PC-3 (cell line): ENCODE results near the gene IQGAP3.

Experiments used
- CTCF ChIP-seq: fragments of 300-600 bp; sonication (generic); conservative IDR thresholded peaks from 2 replicates; pipeline ENCODE4 v1.5.1; 2017; ENCODE audit warnings: antibody characterized with exemption, low read depth, mild to moderate bottlenecking, low read length
- EZH2 ChIP-seq: fragments of 300-600 bp; sonication (generic); IDR thresholded peaks from one replicate; pipeline ENCODE4 v1.6.1; 2017; ENCODE audit warnings: antibody characterized with exemption, mild to moderate bottlenecking, low read length; ENCODE audit not compliant: unreplicated experiment
- EZH2phosphoT487 ChIP-seq: fragments of 300-600 bp; sonication (generic); IDR thresholded peaks from 2 replicates; pipeline ENCODE4 v1.6.1; 2018; ENCODE audit warnings: mild to moderate bottlenecking, antibody characterized with exemption, low read length, borderline replicate concordance

DNA sequence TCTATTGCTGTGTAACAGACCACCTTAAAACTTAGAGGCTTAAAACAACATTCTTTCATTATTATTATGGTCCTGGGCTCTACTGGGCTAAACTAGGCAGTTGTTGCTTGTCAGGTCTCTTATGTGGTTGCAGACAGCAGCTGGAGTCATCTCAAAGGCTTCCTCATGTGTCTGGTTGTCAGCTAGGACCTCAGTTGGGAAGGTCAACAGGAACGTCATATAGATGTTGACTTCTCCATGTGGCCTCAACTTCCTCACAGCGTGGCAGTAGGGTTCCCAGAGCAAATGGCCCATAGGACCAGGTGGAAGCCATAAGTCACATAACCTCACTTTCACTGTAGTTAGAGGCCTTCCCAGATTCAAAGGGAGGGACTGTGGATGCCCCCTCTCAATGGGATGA, 56.4 kb downstream of the IQGAP3 start:
- TF ChIP-seq CTCF, result no peak
- no peak for TF ChIP-seq EZH2phosphoT487
- no peak for TF ChIP-seq EZH2
